SU-DHL-6 (cell line): ENCODE data around the gene LZTS2.

Experiments
- EZH2phosphoT487 ChIP-seq: fragments of 200-600 bp; sonication (generic), shearing (Covaris generic); conservative IDR thresholded peaks from 2 replicates; pipeline ENCODE4 v1.6.1; 2018; ENCODE audit warnings: mild to moderate bottlenecking, antibody characterized with exemption, low read length, moderate library complexity, mixed read lengths
- TF ChIP-seq, protein P1 (sequence below): fragments of 200-600 bp; sonication (generic); IDR thresholded peaks from one replicate; pipeline ENCODE4 v1.5.1; 2017; ENCODE audit warnings: antibody characterized with exemption, mild to moderate bottlenecking, low read length, moderate library complexity; ENCODE audit not compliant: insufficient read depth, poor library complexity, severe bottlenecking

DNA sequence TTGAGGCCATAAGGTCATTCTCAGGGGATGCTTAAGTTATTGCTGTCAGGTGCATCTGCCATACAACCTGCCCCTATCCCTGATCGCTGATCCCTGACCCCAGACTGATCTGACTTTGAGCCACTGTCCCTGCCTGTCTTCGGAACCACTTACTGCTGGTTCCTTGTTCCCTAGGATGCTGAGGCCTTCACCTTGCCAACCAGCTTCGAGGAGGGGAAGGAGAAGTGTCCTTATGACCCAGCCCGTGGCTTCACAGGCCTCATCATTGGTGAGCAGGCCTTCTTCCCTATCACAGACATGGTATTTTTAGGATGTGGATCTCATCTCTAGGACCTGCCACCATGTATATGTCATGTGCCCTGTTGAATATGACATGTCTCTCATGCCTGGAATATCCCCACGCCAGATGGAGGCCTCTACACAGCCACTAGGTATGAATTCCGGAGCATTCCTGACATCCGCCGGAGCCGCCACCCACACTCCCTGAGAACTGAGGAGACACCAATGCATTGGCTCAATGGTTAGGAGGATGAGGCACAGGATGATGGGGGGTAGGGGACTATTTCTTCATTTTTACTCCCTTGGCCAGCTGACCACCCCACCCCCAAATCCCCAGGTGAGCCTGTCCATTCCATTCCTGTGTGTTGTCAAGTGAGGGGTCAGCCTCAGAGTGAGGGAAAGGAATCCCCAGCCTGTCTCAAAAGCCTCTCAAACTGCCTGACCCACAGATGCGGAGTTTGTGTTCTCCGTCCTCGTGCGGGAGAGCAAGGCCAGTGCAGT, 21.3 kb upstream of the LZTS2 start:
- TF ChIP-seq, protein P1, sequence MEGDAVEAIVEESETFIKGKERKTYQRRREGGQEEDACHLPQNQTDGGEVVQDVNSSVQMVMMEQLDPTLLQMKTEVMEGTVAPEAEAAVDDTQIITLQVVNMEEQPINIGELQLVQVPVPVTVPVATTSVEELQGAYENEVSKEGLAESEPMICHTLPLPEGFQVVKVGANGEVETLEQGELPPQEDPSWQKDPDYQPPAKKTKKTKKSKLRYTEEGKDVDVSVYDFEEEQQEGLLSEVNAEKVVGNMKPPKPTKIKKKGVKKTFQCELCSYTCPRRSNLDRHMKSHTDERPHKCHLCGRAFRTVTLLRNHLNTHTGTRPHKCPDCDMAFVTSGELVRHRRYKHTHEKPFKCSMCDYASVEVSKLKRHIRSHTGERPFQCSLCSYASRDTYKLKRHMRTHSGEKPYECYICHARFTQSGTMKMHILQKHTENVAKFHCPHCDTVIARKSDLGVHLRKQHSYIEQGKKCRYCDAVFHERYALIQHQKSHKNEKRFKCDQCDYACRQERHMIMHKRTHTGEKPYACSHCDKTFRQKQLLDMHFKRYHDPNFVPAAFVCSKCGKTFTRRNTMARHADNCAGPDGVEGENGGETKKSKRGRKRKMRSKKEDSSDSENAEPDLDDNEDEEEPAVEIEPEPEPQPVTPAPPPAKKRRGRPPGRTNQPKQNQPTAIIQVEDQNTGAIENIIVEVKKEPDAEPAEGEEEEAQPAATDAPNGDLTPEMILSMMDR: no peak
- TF ChIP-seq EZH2phosphoT487: no peak
